Activated naive CD4-positive, alpha-beta T cell treated with anti-CD3 and anti-CD28 coated beads, Interleukin-2, amount 50 U/mL, for 24 hours (primary cell): ENCODE results near the gene SYNGR3.

Experiments
- H3K27ac Mint-ChIP-seq: one replicate; pipeline ENCODE4 v1.8.0; 2021; ENCODE audit warnings: mild to moderate bottlenecking, mixed read lengths
- H3K27me3 Mint-ChIP-seq: one replicate; pipeline ENCODE4 v1.8.0; 2021; ENCODE audit warnings: mixed read lengths
- H3K36me3 Mint-ChIP-seq: one replicate; pipeline ENCODE4 v1.8.0; 2021; ENCODE audit warnings: mixed read lengths
- H3K4me1 Mint-ChIP-seq: one replicate; pipeline ENCODE4 v1.8.0; 2021; ENCODE audit warnings: mixed read lengths
- H3K4me3 Mint-ChIP-seq: one replicate; pipeline ENCODE4 v1.8.0; 2021; ENCODE audit warnings: mild to moderate bottlenecking, mixed read lengths
- H3K9me3 Mint-ChIP-seq: one replicate; pipeline ENCODE4 v1.8.0; 2021; ENCODE audit warnings: mixed read lengths

The SYNGR3 gene

GRCh38 chr16:2042986-2043666 is 53.4 kb downstream of the SYNGR3 start:
- no peaks in the 10 kb centered on the region for H3K27me3 Mint-ChIP-seq
- H3K9me3 Mint-ChIP-seq, result no peaks in the 10 kb centered on the region
- H3K4me1 Mint-ChIP-seq, result peaks cover 9% of the 10 kb centered on the region
- no peaks in the 10 kb centered on the region for H3K36me3 Mint-ChIP-seq
- no peak overlapping the region for H3K4me3 Mint-ChIP-seq
- no peak overlapping the region for H3K27ac Mint-ChIP-seq
